HepG2 (cell line): Measurements from ENCODE around the gene PDZK1. TPM values are rescaled to one million over a fixed set of nuclear protein-coding genes. Genes with fewer than 3 reads are reported as not detected.

Source experiments
- MLLT10 ChIP-seq: sonication (generic); formaldehyde crosslinking; IDR thresholded peaks from 2 replicates; pipeline ENCODE4 v1.4.0; 2020; ENCODE audit warnings: missing genetic modification reagents
- MZF1 ChIP-seq: sonication (generic); formaldehyde crosslinking; IDR thresholded peaks from 2 replicates; pipeline ENCODE4 v1.8.1; 2023; ENCODE audit warnings: mild to moderate bottlenecking, missing genetic modification reagents, borderline replicate concordance
- polyA plus RNA-seq, 8 experiments: library from polyadenylated mRNA; depleted of rRNA in 3 of 8; stranded (reverse) in 7 of 8; unstranded in 1 of 8; fragments of >200 nt; fragmentation: Illumina TruSeq in 4 of 8; extraction: Trizol in 4 of 8; gene quantifications; 2 replicates each; pipeline versions ENCODE4 v1.2.1 to v1.2.3, GENCODE V29; 2011 to 2016; ENCODE audit warnings: low read depth in 4 of 8, missing spikeins in 1 of 8, mixed read lengths in 1 of 8; ENCODE audit not compliant: insufficient read depth in 1 of 8
- total RNA-seq, 5 experiments: library from RNA; depleted of rRNA; stranded (reverse); fragments of >200 nt; fragmentation: Illumina TruSeq; extraction: Trizol; gene quantifications; 2 replicates each; pipeline ENCODE4 v1.2.3, GENCODE V29; 2016; ENCODE audit warnings: low read depth in 1 of 5
- TF ChIP-seq, protein P1 (sequence below): sonication (generic); formaldehyde crosslinking; IDR thresholded peaks from 2 replicates; pipeline ENCODE4 v1.4.0; 2020; ENCODE audit warnings: missing genetic modification reagents; ENCODE audit errors: not compliant biosample characterization
- TF ChIP-seq, protein P2 (sequence below): sonication (generic); formaldehyde crosslinking; IDR thresholded peaks from 2 replicates; pipeline ENCODE4 v1.5.1; 2020; ENCODE audit warnings: missing genetic modification reagents, mild to moderate bottlenecking, borderline replicate concordance
- TF ChIP-seq, protein P3 (sequence below): sonication (generic); formaldehyde crosslinking; IDR thresholded peaks from 2 replicates; pipeline ENCODE4 v1.4.0; 2020; ENCODE audit warnings: missing genetic modification reagents, mild to moderate bottlenecking, borderline replicate concordance
- TF ChIP-seq, protein P4 (sequence below): sonication (generic); formaldehyde crosslinking; IDR thresholded peaks from 2 replicates; pipeline ENCODE4 v1.4.0; 2020; ENCODE audit warnings: mild to moderate bottlenecking, missing genetic modification reagents
- TF ChIP-seq, protein P5 (sequence below): sonication (generic); formaldehyde crosslinking; IDR thresholded peaks from 2 replicates; pipeline ENCODE4 v1.5.1; 2020; ENCODE audit warnings: missing genetic modification reagents, mild to moderate bottlenecking, borderline replicate concordance
- TF ChIP-seq, protein P6 (sequence below): sonication (generic); formaldehyde crosslinking; IDR thresholded peaks from 2 replicates; pipeline ENCODE4 v1.4.0; 2020; ENCODE audit warnings: missing genetic modification reagents, borderline replicate concordance
- TF ChIP-seq, protein P7 (sequence below): sonication (generic); formaldehyde crosslinking; IDR thresholded peaks from 2 replicates; pipeline ENCODE4 v1.8.0; 2023; ENCODE audit warnings: mild to moderate bottlenecking, missing genetic modification reagents
- TF ChIP-seq, protein P8 (sequence below): sonication (generic); formaldehyde crosslinking; conservative IDR thresholded peaks from 2 replicates; pipeline ENCODE4 v1.4.0; 2020; ENCODE audit warnings: missing genetic modification reagents

Gene PDZK1
- total and polyA plus RNA-seq, 2 of the 13 experiments (the other 11 are each of a cell fraction or from before 2014, with no cell fraction given), result 16.2 to 46.4 TPM

DNA sequence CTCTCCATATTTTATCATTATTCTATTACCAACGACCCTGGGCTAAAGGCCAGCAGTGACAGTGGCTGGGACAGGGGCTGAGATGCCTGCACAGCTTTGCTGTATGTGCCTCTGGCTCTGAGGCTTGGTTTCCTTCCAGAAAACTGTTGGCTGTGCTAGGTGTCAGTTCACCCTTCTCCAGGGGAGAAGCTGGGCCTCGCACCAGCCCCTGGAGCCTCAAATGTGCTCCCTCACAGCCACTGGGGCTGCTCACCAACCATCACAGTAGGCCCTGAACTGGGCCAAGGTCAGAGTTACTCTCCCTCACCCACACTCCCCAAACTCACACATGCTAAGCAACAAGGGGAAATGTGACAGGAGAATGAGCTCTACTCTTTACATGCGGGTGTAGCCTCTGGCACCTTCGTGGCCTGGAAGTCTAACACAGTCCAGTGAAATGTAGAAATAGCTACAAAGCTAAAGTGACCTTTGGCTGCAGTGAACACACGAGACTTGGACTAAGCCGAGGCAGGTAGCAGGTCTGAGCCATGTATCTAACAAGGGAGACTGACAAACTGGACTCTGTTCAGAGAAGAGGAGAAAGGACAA lies 7.5 kb upstream of the PDZK1 start (continued):
- TF ChIP-seq, protein P1, sequence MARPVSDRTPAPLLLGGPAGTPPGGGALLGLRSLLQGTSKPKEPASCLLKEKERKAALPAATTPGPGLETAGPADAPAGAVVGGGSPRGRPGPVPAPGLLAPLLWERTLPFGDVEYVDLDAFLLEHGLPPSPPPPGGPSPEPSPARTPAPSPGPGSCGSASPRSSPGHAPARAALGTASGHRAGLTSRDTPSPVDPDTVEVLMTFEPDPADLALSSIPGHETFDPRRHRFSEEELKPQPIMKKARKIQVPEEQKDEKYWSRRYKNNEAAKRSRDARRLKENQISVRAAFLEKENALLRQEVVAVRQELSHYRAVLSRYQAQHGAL, result no peak
- TF ChIP-seq, protein P2, sequence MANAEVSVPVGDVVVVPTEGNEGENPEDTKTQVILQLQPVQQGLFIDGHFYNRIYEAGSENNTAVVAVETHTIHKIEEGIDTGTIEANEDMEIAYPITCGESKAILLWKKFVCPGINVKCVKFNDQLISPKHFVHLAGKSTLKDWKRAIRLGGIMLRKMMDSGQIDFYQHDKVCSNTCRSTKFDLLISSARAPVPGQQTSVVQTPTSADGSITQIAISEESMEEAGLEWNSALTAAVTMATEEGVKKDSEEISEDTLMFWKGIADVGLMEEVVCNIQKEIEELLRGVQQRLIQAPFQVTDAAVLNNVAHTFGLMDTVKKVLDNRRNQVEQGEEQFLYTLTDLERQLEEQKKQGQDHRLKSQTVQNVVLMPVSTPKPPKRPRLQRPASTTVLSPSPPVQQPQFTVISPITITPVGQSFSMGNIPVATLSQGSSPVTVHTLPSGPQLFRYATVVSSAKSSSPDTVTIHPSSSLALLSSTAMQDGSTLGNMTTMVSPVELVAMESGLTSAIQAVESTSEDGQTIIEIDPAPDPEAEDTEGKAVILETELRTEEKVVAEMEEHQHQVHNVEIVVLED (CRISPR knock-in tag), result peak; percentile 59; the same call in 1 of the 2 replicates
- TF ChIP-seq, protein P3, sequence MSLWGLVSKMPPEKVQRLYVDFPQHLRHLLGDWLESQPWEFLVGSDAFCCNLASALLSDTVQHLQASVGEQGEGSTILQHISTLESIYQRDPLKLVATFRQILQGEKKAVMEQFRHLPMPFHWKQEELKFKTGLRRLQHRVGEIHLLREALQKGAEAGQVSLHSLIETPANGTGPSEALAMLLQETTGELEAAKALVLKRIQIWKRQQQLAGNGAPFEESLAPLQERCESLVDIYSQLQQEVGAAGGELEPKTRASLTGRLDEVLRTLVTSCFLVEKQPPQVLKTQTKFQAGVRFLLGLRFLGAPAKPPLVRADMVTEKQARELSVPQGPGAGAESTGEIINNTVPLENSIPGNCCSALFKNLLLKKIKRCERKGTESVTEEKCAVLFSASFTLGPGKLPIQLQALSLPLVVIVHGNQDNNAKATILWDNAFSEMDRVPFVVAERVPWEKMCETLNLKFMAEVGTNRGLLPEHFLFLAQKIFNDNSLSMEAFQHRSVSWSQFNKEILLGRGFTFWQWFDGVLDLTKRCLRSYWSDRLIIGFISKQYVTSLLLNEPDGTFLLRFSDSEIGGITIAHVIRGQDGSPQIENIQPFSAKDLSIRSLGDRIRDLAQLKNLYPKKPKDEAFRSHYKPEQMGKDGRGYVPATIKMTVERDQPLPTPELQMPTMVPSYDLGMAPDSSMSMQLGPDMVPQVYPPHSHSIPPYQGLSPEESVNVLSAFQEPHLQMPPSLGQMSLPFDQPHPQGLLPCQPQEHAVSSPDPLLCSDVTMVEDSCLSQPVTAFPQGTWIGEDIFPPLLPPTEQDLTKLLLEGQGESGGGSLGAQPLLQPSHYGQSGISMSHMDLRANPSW, result no peak
- TF ChIP-seq, protein P4, sequence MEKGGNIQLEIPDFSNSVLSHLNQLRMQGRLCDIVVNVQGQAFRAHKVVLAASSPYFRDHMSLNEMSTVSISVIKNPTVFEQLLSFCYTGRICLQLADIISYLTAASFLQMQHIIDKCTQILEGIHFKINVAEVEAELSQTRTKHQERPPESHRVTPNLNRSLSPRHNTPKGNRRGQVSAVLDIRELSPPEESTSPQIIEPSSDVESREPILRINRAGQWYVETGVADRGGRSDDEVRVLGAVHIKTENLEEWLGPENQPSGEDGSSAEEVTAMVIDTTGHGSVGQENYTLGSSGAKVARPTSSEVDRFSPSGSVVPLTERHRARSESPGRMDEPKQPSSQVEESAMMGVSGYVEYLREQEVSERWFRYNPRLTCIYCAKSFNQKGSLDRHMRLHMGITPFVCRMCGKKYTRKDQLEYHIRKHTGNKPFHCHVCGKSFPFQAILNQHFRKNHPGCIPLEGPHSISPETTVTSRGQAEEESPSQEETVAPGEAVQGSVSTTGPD (CRISPR knock-in tag), result 0 out of 2 replicates have a peak, but pooled peaks have one; percentile 49
- TF ChIP-seq, protein P5, sequence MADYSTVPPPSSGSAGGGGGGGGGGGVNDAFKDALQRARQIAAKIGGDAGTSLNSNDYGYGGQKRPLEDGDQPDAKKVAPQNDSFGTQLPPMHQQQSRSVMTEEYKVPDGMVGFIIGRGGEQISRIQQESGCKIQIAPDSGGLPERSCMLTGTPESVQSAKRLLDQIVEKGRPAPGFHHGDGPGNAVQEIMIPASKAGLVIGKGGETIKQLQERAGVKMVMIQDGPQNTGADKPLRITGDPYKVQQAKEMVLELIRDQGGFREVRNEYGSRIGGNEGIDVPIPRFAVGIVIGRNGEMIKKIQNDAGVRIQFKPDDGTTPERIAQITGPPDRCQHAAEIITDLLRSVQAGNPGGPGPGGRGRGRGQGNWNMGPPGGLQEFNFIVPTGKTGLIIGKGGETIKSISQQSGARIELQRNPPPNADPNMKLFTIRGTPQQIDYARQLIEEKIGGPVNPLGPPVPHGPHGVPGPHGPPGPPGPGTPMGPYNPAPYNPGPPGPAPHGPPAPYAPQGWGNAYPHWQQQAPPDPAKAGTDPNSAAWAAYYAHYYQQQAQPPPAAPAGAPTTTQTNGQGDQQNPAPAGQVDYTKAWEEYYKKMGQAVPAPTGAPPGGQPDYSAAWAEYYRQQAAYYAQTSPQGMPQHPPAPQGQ (CRISPR knock-in tag), result no peak
- TF ChIP-seq MLLT10 (no peak), MZF1 (CRISPR knock-in tag) (no peak)
- TF ChIP-seq, protein P6, sequence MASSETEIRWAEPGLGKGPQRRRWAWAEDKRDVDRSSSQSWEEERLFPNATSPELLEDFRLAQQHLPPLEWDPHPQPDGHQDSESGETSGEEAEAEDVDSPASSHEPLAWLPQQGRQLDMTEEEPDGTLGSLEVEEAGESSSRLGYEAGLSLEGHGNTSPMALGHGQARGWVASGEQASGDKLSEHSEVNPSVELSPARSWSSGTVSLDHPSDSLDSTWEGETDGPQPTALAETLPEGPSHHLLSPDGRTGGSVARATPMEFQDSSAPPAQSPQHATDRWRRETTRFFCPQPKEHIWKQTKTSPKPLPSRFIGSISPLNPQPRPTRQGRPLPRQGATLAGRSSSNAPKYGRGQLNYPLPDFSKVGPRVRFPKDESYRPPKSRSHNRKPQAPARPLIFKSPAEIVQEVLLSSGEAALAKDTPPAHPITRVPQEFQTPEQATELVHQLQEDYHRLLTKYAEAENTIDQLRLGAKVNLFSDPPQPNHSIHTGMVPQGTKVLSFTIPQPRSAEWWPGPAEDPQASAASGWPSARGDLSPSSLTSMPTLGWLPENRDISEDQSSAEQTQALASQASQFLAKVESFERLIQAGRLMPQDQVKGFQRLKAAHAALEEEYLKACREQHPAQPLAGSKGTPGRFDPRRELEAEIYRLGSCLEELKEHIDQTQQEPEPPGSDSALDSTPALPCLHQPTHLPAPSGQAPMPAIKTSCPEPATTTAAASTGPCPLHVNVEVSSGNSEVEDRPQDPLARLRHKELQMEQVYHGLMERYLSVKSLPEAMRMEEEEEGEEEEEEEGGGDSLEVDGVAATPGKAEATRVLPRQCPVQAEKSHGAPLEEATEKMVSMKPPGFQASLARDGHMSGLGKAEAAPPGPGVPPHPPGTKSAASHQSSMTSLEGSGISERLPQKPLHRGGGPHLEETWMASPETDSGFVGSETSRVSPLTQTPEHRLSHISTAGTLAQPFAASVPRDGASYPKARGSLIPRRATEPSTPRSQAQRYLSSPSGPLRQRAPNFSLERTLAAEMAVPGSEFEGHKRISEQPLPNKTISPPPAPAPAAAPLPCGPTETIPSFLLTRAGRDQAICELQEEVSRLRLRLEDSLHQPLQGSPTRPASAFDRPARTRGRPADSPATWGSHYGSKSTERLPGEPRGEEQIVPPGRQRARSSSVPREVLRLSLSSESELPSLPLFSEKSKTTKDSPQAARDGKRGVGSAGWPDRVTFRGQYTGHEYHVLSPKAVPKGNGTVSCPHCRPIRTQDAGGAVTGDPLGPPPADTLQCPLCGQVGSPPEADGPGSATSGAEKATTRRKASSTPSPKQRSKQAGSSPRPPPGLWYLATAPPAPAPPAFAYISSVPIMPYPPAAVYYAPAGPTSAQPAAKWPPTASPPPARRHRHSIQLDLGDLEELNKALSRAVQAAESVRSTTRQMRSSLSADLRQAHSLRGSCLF, result no peak
- TF ChIP-seq, protein P7, sequence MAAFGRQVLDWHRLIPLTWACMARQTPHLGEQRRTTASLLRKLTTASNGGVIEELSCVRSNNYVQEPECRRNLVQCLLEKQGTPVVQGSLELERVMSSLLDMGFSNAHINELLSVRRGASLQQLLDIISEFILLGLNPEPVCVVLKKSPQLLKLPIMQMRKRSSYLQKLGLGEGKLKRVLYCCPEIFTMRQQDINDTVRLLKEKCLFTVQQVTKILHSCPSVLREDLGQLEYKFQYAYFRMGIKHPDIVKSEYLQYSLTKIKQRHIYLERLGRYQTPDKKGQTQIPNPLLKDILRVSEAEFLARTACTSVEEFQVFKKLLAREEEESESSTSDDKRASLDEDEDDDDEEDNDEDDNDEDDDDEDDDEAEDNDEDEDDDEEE (CRISPR knock-in tag), result peak; percentile 84; the same call in 1 of the 2 replicates
- TF ChIP-seq, protein P8, sequence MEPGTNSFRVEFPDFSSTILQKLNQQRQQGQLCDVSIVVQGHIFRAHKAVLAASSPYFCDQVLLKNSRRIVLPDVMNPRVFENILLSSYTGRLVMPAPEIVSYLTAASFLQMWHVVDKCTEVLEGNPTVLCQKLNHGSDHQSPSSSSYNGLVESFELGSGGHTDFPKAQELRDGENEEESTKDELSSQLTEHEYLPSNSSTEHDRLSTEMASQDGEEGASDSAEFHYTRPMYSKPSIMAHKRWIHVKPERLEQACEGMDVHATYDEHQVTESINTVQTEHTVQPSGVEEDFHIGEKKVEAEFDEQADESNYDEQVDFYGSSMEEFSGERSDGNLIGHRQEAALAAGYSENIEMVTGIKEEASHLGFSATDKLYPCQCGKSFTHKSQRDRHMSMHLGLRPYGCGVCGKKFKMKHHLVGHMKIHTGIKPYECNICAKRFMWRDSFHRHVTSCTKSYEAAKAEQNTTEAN (CRISPR knock-in tag), result peak; percentile 89
